ENCODE data around the gene PUM1.

GRCh38 chr1:30886710-30887428 is 178.6 kb downstream of the PUM1 start:
- TF ChIP-seq FOXK2 (IDR thresholded peaks at IDR 0.05) (no peak), SUZ12 (IDR thresholded peaks at IDR 0.05) (no peak)

Measured in HEK293T (cell line).